VCaP (cell line): ENCODE data around the gene GTPBP8.
A peak's percentile ranks its signal among the peaks of the same experiment; 100 is the strongest.

ENCODE experiments used
- H3K27ac ChIP-seq: fragments of 450-650 bp; 2 replicates; pipeline ENCODE4 v1.5.1; 2017
- CTCF ChIP-seq: fragments of 450-650 bp; conservative IDR thresholded peaks from 2 replicates; pipeline ENCODE4 v1.5.1; 2017; ENCODE audit warnings: mild to moderate bottlenecking, moderate library complexity

GTPBP8 gene

GRCh38 chr3:112976953-112977352, 13.8 kb upstream of the GTPBP8 start:
- no peak for TF ChIP-seq CTCF
- H3K27ac ChIP-seq = no peak overlapping the region

- TF ChIP-seq CTCF = peak; percentile 78
- no peak overlapping the region for H3K27ac ChIP-seq
These were observed 11.4 kb upstream of the GTPBP8 start for GRCh38 chr3:112979244-112979832.

GRCh38 chr3:112980080-112980479, 10.7 kb upstream of the GTPBP8 start:
- H3K27ac ChIP-seq = no peak overlapping the region
- no peak for TF ChIP-seq CTCF

GRCh38 chr3:112982710-112983109, 8.1 kb upstream of the GTPBP8 start:
- H3K27ac ChIP-seq = no peak overlapping the region
- TF ChIP-seq CTCF = no peak

GRCh38 chr3:112984485-112984884, 6.3 kb upstream of the GTPBP8 start:
- TF ChIP-seq CTCF = no peak
- H3K27ac ChIP-seq = peak overlapping the region; percentile 48

- H3K27ac ChIP-seq = no peak overlapping the region
- no peak for TF ChIP-seq CTCF
These were observed 3.0 kb upstream of the GTPBP8 start for GRCh38 chr3:112987710-112988334.

- no peak for TF ChIP-seq CTCF
- no peak overlapping the region for H3K27ac ChIP-seq
These were observed 5.0 kb downstream of the GTPBP8 start for GRCh38 chr3:112995800-112996199.
